ENCODE results near the gene PARVG. TPM values are rescaled to one million over a fixed set of nuclear protein-coding genes. Genes with fewer than 3 reads are reported as not detected.

The PARVG gene
- total and polyA plus RNA-seq, 12 donors: 0.90 to 16.2 (median 2.1) TPM

GRCh38 chr22:44159221-44159620, 21.5 kb upstream of the PARVG start:
- H3K4me1 ChIP-seq: peaks cover 0 to 7% (median 0%) of the 10 kb centered on the region in 9 donors
- intact Hi-C loops (cut with DNase I): no loop called here
- no peak for TF ChIP-seq CTCF (IDR thresholded peaks at IDR 0.05)
- ATAC-seq (no peak), DNase-seq (no peak)
- H3K27ac ChIP-seq: no peak overlapping the region
- H3K27me3 ChIP-seq: no peaks in the 10 kb centered on the region
- no peaks in the 10 kb centered on the region for H3K9me3 ChIP-seq
- H3K36me3 ChIP-seq: peaks cover 0 to 86% (median 12%) of the 10 kb centered on the region in 9 donors
- H3K4me3 ChIP-seq: no peak overlapping the region
- WGBS, 2 donors: 89% methylated on average over 7 of the region's 7 CpGs

GRCh38 chr22:44159811-44160210, 20.9 kb upstream of the PARVG start:
- ATAC-seq: no peak
- Histone ChIP-seq H3K4me1 (peaks cover 0 to 7% (median 0%) of the 10 kb centered on the region in 9 donors), H3K36me3 (peaks cover 0 to 92% (median 12%) of the 10 kb centered on the region in 9 donors), H3K9me3 (no peaks in the 10 kb centered on the region), H3K27me3 (no peaks in the 10 kb centered on the region), H3K27ac (no peak overlapping the region), H3K4me3 (no peak overlapping the region)
- TF ChIP-seq CTCF (IDR thresholded peaks at IDR 0.05): no peak
- WGBS, 2 donors: 83% methylated on average over 7 of the region's 7 CpGs
- DNase-seq: no peak
- intact Hi-C loops (cut with DNase I): no loop called here

DNA sequence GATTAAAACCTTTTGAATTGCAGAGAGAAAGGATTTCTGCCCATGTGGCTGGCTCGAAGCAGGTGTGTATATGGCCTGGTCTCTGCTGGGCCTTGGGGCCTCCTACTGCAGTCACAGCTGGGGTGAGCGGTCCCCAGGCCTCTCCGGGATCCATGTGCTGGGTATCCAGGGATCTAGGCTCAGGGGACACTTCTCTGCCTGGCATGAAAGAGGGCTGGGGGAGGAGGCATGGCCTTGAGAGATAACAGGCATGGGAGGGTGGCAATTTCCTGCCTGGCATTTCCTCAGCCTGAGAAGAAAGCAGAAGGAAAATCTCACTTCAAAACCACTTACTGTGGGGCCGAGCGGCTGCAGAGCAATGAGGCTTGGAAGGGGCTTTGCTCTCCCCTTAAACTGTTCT, 20.3 kb upstream of the PARVG start:
- ATAC-seq (no peak), DNase-seq (no peak)
- WGBS, 2 donors: 86 to 87% methylated on average over 5 of the region's 5 CpGs
- no peak for TF ChIP-seq CTCF (IDR thresholded peaks at IDR 0.05)
- intact Hi-C loops (cut with DNase I): no loop called here
- H3K36me3 ChIP-seq: peaks cover 0 to 94% (median 12%) of the 10 kb centered on the region in 9 donors
- peaks cover 0 to 7% (median 0%) of the 10 kb centered on the region in 9 donors for H3K4me1 ChIP-seq
- H3K9me3 ChIP-seq: no peaks in the 10 kb centered on the region
- H3K27me3 ChIP-seq: no peaks in the 10 kb centered on the region
- no peak overlapping the region for H3K27ac ChIP-seq
- H3K4me3 ChIP-seq: no peak overlapping the region

GRCh38 chr22:44161673-44162072, 19.1 kb upstream of the PARVG start:
- intact Hi-C loops (cut with DNase I): no loop called here
- Histone ChIP-seq H3K27ac (no peak overlapping the region), H3K36me3 (peaks cover 0 to 89% (median 12%) of the 10 kb centered on the region in 9 donors), H3K27me3 (no peaks in the 10 kb centered on the region), H3K9me3 (no peaks in the 10 kb centered on the region), H3K4me1 (peaks cover 0 to 7% (median 0%) of the 10 kb centered on the region in 9 donors), H3K4me3 (no peak overlapping the region)
- no peak for ATAC-seq
- no peak for TF ChIP-seq CTCF (IDR thresholded peaks at IDR 0.05)
- 95 to 96% methylated on average over 11 of the region's 11 CpGs for WGBS, 2 donors
- no peak for DNase-seq

All from heart right ventricle (tissue), 16 donors.